ENCODE results near the gene CCDC178. TPM values are rescaled to one million over a fixed set of nuclear protein-coding genes. Genes with fewer than 3 reads are reported as not detected.

CCDC178 gene
- total RNA-seq, 1 donor from 2014 or later, result not detected

DNA sequence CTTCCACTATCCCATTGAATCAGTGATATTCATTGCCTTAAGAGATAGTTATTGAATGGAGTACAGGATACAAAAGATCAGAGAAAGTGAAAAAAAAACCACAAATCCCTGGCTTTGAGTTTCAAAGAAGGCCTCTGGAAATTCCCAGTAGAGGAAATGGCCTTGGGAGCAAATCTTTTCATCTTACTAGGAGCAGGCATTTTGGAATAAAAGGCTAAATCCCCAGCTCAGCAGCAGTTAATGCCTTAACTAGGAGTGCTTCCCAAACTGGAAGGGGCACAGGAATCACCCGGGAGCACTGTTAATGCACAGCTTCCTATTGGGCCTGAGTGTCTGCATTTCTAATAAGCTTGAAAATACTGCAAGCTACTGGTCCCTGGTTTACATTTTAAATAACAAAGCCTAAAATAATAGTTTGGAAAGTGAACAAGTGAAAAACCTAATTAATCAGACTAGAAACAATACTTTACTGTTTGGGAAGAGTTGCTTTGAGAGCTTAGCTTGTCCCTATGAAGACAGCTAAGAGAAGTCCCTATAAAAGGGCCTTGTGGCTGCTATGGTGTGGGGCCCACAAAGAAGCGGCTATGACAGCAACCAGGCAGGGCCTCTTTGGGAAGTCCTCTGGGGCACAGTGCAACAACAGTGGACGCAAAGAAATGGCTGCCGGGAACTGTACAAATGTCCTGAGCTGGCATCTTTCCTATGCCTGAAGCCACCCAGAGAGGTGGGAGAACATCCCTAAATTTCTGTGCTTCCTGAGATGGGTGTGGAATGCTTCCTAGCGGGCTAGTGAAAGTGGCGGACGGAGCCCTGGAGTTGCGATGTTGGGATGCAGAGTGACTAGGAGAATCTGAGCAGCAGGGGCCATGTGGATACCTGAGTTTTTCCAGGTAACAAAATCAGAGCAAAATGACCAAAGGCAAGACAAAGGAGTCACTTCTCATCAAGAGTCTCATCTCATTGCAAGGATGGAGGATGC lies 550.6 kb downstream of the CCDC178 start:
- intact Hi-C loops (cut with micrococcal nuclease), result no loop called here

DNA sequence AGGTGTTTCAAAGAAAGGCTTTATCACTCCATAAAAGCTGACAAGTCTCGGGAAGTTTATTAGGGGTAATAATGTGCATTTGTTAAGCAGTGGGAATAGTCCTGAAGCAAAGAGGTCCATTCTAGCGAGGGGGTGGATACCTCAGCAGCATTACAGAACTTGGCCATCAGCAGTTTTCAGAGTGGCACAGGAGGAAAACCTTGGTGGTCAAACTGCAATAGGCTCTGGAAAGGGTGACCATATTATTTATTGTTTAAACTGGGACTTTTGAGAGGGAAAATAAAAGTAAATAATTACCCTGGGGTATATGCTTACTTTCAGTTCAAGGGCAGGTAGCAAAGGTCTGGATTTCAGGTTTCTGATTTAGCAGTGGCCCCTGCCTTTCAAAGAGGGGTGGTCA lies 552.2 kb downstream of the CCDC178 start:
- intact Hi-C loops (cut with micrococcal nuclease), result no loop called here

Other genes with a start within 250 kb of the CCDC178 start
- not detected in 2 replicates for gene ASXL3, start 137.5 kb upstream of the CCDC178 start, total RNA-seq